Measurements from ENCODE around the gene SPARC. TPM values are rescaled to one million over a fixed set of nuclear protein-coding genes. Genes with fewer than 3 reads are reported as not detected.

Gene SPARC
- total RNA-seq, 1 experiment from 2014 or later, result 320 TPM

DNA sequence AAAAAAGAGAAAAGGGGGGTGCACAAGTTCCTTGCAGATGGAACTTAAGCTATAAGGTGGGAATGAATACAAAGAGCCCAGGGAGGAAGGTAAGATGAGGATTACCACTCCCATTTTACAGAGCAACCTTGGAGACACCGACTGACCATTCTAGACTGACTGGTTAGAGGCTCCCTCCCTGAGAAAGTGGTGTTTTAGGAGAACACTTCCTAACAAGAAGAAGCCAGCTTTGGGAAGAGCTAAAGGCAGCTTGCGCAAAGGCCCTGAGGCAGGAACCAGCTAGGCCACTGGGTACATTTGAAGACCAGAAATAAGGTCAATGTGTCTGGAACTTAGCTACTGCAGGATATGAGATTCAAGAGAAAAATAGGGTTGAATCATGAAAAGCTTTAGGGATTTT, 38.6 kb downstream of the SPARC start:
- no peak for DNase-seq
- no peak for TF ChIP-seq CTCF (conservative IDR thresholded peaks at IDR 0.05)
- no peak overlapping the region for H2BK12ac ChIP-seq (ENCODE audit: insufficient read length, low read depth, low read length)

More for the DNA sequence above, 38.6 kb downstream of the SPARC start:
- Mint-ChIP-seq H3K36me3 (ENCODE audit: insufficient read depth in 1 of 3, low read depth in 3 of 3) (no peaks in the 10 kb centered on the region), H3K9me3 (no peaks in the 10 kb centered on the region), H3K4me3 (no peak overlapping the region), H3K27me3 (ENCODE audit: low read depth) (peaks cover 2% of the 10 kb centered on the region; the same call in 1 of the 2 replicates), H3K27ac (no peak overlapping the region), H3K4me1 (peaks cover 10 to 16% of the 10 kb centered on the region in 2 experiments)
- no peak overlapping the region for H2BK5ac ChIP-seq (ENCODE audit: insufficient read length, low read length)
- no peak overlapping the region for H3K18ac ChIP-seq (ENCODE audit: insufficient read length, low read depth, low read length)
- H4K8ac ChIP-seq (replicated peaks; ENCODE audit: insufficient read length, low read depth, low read length), result no peak overlapping the region
- WGBS (ENCODE audit: extremely low coverage, insufficient read length, low lambda C conversion rate), result no CpG with 5 or more reads among the region's 2 CpGs
- no peaks in the 10 kb centered on the region for H4K20me1 ChIP-seq (ENCODE audit: control insufficient read depth, insufficient read depth, insufficient read length)
- H2BK120ac ChIP-seq (ENCODE audit: low read depth, low read length, poor library complexity, severe bottlenecking), result no peak overlapping the region
- H2AK5ac ChIP-seq (ENCODE audit: insufficient read length, low read length), result no peak overlapping the region
- no peak overlapping the region for H3K27ac ChIP-seq (ENCODE audit: insufficient read length, low read depth, low read length)
- no peak overlapping the region for H3T11ph ChIP-seq (ENCODE audit: low read length)
- H3K23me2 ChIP-seq (ENCODE audit: insufficient read length, low read depth, low read length, poor library complexity, severe bottlenecking), result no peaks in the 10 kb centered on the region
- H4K5ac ChIP-seq (ENCODE audit: insufficient read length, low read depth, low read length), result no peak overlapping the region
- no peaks in the 10 kb centered on the region for H3K27me3 ChIP-seq (ENCODE audit: insufficient read depth, low read length)
- no peak overlapping the region for H3K23ac ChIP-seq (ENCODE audit: insufficient read length, low read depth, low read length)
- no peak overlapping the region for H2AFZ ChIP-seq (ENCODE audit: low read length)
- no peak overlapping the region for H3K4ac ChIP-seq (ENCODE audit: low read depth, low read length)
- H3K9ac ChIP-seq (ENCODE audit: extremely low read depth, insufficient read length, low read length), result no peak overlapping the region
- H3K4me1 ChIP-seq (ENCODE audit: insufficient read depth, low read length), result no peaks in the 10 kb centered on the region
- H3K14ac ChIP-seq (ENCODE audit: insufficient read depth, low read length), result no peak overlapping the region
- H3K79me1 ChIP-seq (ENCODE audit: insufficient read depth, low read depth, low read length, poor library complexity, severe bottlenecking), result no peaks in the 10 kb centered on the region
- H4K91ac ChIP-seq (ENCODE audit: insufficient read length, low read depth, low read length), result no peak overlapping the region
- H2BK15ac ChIP-seq (ENCODE audit: low read depth, low read length), result no peak overlapping the region
- H3K9me3 ChIP-seq (ENCODE audit: control insufficient read depth, low read depth, low read length), result no peaks in the 10 kb centered on the region
- no peak overlapping the region for H3K4me2 ChIP-seq (ENCODE audit: insufficient read depth, insufficient read length, low read length)
- no peak overlapping the region for H3K56ac ChIP-seq (ENCODE audit: insufficient read length, low read depth, low read length)
- H2BK20ac ChIP-seq (ENCODE audit: low read depth, low read length, poor library complexity, severe bottlenecking), result no peak overlapping the region
- H3K79me2 ChIP-seq (ENCODE audit: insufficient read depth, low read length), result no peaks in the 10 kb centered on the region

All from H9 (cell line).